GM10248 (cell line): ENCODE measurements around the gene CACNA1B.

Source experiments
- CTCF ChIA-PET: fragments of 300-600 bp; sonication (Branson Sonifier 250); formaldehyde crosslinking; extraction: SDS; loops from one replicate; lab custom pipeline; 2021; ENCODE audit warnings: antibody characterized with exemption; lab: Yijun Ruan, JAX
- POLR2A ChIA-PET: fragments of 350-650 bp; sonication (Branson Sonifier 250); formaldehyde crosslinking; extraction: SDS; loops from one replicate; lab custom pipeline; 2020; ENCODE audit warnings: antibody characterized with exemption; lab: Yijun Ruan, JAX
- DNase-seq: peaks from one replicate; pipeline ENCODE4 v3.0.0; 2012; ENCODE audit errors: extremely low spot score
- TF ChIP-seq, protein P1 (sequence below): IDR thresholded peaks from 2 replicates; pipeline ENCODE4 v1.5.1; 2012; ENCODE audit warnings: mild to moderate bottlenecking, low read depth; ENCODE audit errors: extremely low read depth, missing control alignments, control extremely low read depth

Gene CACNA1B

GRCh38 chr9:137875846-137876245 is 1.7 kb upstream of the CACNA1B start:
- no peak for DNase-seq
- CTCF ChIA-PET, result no interaction called here
- POLR2A ChIA-PET, result no interaction called here
- TF ChIP-seq, protein P1, sequence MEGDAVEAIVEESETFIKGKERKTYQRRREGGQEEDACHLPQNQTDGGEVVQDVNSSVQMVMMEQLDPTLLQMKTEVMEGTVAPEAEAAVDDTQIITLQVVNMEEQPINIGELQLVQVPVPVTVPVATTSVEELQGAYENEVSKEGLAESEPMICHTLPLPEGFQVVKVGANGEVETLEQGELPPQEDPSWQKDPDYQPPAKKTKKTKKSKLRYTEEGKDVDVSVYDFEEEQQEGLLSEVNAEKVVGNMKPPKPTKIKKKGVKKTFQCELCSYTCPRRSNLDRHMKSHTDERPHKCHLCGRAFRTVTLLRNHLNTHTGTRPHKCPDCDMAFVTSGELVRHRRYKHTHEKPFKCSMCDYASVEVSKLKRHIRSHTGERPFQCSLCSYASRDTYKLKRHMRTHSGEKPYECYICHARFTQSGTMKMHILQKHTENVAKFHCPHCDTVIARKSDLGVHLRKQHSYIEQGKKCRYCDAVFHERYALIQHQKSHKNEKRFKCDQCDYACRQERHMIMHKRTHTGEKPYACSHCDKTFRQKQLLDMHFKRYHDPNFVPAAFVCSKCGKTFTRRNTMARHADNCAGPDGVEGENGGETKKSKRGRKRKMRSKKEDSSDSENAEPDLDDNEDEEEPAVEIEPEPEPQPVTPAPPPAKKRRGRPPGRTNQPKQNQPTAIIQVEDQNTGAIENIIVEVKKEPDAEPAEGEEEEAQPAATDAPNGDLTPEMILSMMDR, result no peak

GRCh38 chr9:137876269-137876668 is 1.3 kb upstream of the CACNA1B start:
- ChIA-PET POLR2A (no interaction called here), CTCF (no interaction called here)
- TF ChIP-seq, protein P1, result no peak
- DNase-seq, result no peak

DNA sequence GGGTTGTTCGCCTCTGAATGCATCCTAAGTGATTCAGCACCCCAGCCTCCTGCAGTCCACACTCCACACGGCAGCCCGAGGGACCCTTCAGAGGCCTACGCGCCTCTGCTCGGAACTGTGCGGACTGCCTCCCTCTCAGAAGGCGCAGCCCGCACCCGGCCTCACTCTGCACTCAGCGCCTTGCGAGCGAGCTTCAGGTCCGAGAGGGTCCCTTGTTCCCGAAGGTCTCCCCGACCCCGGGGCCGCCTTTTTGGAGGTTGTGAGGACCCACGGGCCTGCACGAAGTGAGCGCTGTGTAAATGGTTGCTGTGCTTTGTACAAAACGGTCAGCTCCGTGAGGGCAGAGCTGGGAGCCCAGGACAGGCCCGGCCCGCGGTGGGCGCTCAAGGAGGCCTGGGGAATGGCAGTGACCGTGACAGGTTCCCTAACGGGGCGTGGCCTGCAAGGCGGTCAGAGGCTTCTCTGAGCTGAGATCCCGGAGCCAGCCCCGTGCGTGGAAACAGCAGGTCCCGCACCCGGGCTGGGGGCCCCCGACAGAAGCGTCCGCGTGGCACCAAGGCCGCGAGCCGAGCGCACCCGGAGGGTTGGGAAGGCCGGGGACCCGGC is 698 bp upstream of the CACNA1B start:
- ChIA-PET CTCF (no interaction called here), POLR2A (no interaction called here)
- DNase-seq, result no peak
- TF ChIP-seq, protein P1, result no peak

- CTCF ChIA-PET, result no interaction called here
- POLR2A ChIA-PET, result no interaction called here
- TF ChIP-seq, protein P1, result no peak
- peak; percentile 62 for DNase-seq
These were observed 762 bp downstream of the CACNA1B start for GRCh38 chr9:137878146-137878941.

DNA sequence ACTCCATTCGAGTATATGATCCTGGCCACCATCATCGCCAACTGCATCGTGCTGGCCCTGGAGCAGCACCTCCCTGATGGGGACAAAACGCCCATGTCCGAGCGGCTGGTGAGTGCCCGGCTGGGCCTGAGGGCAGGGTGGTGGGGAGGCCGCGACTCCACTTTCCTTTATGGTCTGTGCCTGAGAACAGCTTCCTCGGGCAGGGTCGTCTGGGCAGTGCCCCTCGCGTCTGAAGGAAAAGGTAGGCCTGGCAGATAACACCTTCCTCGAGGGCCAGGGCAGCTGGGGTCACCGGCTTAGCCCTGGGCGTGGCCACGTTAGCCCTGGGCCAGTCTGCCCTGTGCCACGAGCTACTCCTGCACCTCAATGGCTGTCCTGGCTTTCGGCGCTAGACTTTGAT is 1.5 kb downstream of the CACNA1B start:
- DNase-seq, result no peak
- TF ChIP-seq, protein P1, result no peak
- ChIA-PET POLR2A (no interaction called here), CTCF (no interaction called here)

GRCh38 chr9:137879566-137880150 is 2.1 kb downstream of the CACNA1B start:
- no peak for DNase-seq
- TF ChIP-seq, protein P1, result no peak
- ChIA-PET CTCF (no interaction called here), POLR2A (no interaction called here)
